A549 (cell line): ENCODE measurements around the gene CHD9.

Experiments used
- BCL3 ChIP-seq: fragments of >200 bp; sonication (Bioruptor Twin); formaldehyde crosslinking; IDR thresholded peaks from 3 replicates; pipeline ENCODE4 v1.6.1; 2016
- CTCF ChIP-seq: fragments of >200 bp; sonication (Bioruptor Twin); formaldehyde crosslinking; IDR thresholded peaks from 3 replicates; pipeline ENCODE4 v1.5.1; 2016
- EHMT2 ChIP-seq: fragments of 200-600 bp; sonication (generic); IDR thresholded peaks from 2 replicates; pipeline ENCODE4 v1.6.1; 2016; ENCODE audit warnings: antibody characterized with exemption, low read depth, mild to moderate bottlenecking, moderate library complexity
- JUN ChIP-seq, 2 experiments: fragments of >200 bp; sonication (Bioruptor Twin); formaldehyde crosslinking; IDR thresholded peaks; 2 replicates in 1 of 2; 3 replicates in 1 of 2; pipeline ENCODE4 v1.6.1; 2016 to 2017
- POLR2A ChIP-seq: IDR thresholded peaks from 2 replicates; pipeline ENCODE4 v1.6.1; 2012; ENCODE audit warnings: mild to moderate bottlenecking, low read length
- POLR2AphosphoS2 ChIP-seq: conservative IDR thresholded peaks from 2 replicates; pipeline ENCODE4 v1.6.1; 2012; ENCODE audit warnings: low read length, improper control_type of control experiment, inconsistent platforms
- RARB ChIP-seq: fragments of 250-450 bp; sonication (Bioruptor Pico); IDR thresholded peaks from 2 replicates; pipeline ENCODE4 v1.8.0; 2021; ENCODE audit warnings: mild to moderate bottlenecking, moderate library complexity
- SREBF2 ChIP-seq: fragments of 450-650 bp; IDR thresholded peaks from 2 replicates; pipeline ENCODE4 v1.6.1; 2014; ENCODE audit warnings: mild to moderate bottlenecking, moderate library complexity
- ZFP36 ChIP-seq: fragments of 450-650 bp; IDR thresholded peaks from 2 replicates; pipeline ENCODE4 v1.6.1; 2014; ENCODE audit warnings: borderline replicate concordance; ENCODE audit not compliant: partially characterized antibody
- TF ChIP-seq, protein P1 (sequence below): fragments of 150-350 bp; IDR thresholded peaks from 2 replicates; pipeline ENCODE4 v1.6.1; 2014; ENCODE audit warnings: low read depth, mild to moderate bottlenecking, low read length
- TF ChIP-seq, protein P2 (sequence below): IDR thresholded peaks from 2 replicates; pipeline ENCODE4 v1.6.1; 2012

- TF ChIP-seq SREBF2 (no peak), CTCF (no peak), EHMT2 (no peak), RARB (CRISPR knock-in tag) (no peak), POLR2AphosphoS2 (no peak), JUN (IDR thresholded peaks at IDR 0.05) (no peak), POLR2A (no peak), BCL3 (no peak), ZFP36 (no peak)
- TF ChIP-seq, protein P1, sequence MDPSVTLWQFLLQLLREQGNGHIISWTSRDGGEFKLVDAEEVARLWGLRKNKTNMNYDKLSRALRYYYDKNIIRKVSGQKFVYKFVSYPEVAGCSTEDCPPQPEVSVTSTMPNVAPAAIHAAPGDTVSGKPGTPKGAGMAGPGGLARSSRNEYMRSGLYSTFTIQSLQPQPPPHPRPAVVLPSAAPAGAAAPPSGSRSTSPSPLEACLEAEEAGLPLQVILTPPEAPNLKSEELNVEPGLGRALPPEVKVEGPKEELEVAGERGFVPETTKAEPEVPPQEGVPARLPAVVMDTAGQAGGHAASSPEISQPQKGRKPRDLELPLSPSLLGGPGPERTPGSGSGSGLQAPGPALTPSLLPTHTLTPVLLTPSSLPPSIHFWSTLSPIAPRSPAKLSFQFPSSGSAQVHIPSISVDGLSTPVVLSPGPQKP: no peak
- TF ChIP-seq, protein P2, sequence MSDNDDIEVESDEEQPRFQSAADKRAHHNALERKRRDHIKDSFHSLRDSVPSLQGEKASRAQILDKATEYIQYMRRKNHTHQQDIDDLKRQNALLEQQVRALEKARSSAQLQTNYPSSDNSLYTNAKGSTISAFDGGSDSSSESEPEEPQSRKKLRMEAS: no peak
Measured at GRCh38 chr16:53085369-53085843, 30.6 kb downstream of the CHD9 start.
